GM19395 (cell line): ENCODE results near the gene SERPING1.

Experiments
- ATAC-seq: cut with Tn5 transposase; IDR thresholded peaks from one replicate; pipeline ENCODE4 v1.9.1; 2021; ENCODE audit warnings: mild to moderate bottlenecking, moderate library complexity; ENCODE audit not compliant: unreplicated experiment

The SERPING1 gene

GRCh38 chr11:57597461-57597915 lies at the start of gene SERPING1:
Gene SERPING1, plus strand, starts transcription at chr11:57597685. Its CDS starts 586 bp downstream, at chr11:57598271.
- ATAC-seq: no peak

DNA sequence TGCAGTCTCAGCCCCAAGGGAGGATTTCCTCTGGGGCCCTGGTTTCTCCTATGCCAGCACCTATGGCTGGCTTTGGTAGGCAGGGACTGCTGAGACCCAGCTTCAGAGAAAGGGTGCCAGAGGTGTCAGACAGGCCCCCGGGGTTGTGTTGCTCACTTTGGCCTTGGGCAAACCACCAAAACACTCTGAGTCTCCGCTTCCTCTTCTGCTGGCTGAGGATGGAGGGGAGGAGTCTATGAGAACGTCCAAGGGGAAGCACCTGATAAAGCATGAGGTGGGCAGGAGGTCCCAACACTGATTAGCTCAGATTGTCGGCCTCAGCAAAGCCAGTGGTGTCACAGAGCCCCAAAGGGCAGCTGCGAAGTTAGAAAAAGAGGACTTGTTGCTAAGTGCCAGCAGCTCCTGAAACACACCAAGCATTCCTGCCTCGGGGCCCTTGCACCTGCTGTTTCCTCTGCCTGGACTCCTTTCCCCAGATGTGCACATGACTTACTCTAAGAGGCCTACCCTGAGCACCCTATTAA lies 49.6 kb upstream of the SERPING1 start:
- ATAC-seq: peak; percentile 93

GRCh38 chr11:57549983-57550382 lies 47.5 kb upstream of the SERPING1 start:
- no peak for ATAC-seq

DNA sequence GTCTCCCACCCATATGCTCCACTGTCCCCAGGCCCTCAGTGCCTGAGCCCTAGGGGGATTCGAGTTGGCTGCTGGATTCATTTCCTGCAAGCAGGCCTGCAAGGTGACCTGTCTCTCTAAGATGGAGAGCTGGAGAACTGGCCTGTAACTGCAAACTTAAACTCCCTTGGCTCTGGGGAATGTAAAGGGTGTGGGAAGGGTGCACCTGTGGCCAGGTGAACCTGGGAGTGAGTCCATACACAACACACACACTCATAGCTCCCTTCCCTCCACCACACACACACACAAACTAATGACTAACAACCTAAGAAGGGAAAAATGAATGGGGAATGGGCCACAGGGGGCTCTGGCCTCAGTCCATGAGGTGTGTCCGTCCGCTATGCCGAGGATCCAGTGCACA lies 45.5 kb upstream of the SERPING1 start:
- no peak for ATAC-seq

- no peak for ATAC-seq
These were observed 45.0 kb upstream of the SERPING1 start for GRCh38 chr11:57552479-57552878.

- ATAC-seq: no peak
These were observed 42.1 kb upstream of the SERPING1 start for GRCh38 chr11:57555393-57555792.

GRCh38 chr11:57556041-57556440 lies 41.4 kb upstream of the SERPING1 start:
- ATAC-seq: no peak

DNA sequence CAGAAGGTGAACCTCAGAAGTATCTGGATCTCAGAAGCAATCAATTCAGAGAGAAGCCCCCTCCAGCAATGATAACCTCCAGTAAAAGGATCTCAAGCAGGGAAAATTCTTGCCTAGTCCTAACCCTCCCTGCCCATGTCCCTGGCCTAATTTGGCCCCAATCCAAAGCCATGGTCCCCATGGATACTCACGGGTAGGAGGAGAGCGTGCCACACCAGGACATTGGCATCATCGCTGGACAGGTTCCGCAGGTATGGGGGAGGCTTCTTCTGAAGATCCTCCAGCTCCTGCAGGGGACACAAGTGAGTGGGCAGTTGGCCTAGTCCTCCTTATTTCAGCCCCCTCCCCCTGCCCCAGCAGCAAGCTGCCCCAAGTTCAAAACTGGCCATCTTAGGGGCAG lies 37.3 kb upstream of the SERPING1 start:
- no peak for ATAC-seq

- ATAC-seq: no peak
These were observed 34.9 kb upstream of the SERPING1 start for GRCh38 chr11:57562596-57562995.

- ATAC-seq: peak; percentile 76
These were observed 31.2 kb upstream of the SERPING1 start for GRCh38 chr11:57566005-57566904.

GRCh38 chr11:57566905-57567514 lies 30.5 kb upstream of the SERPING1 start:
- peak; percentile 1 for ATAC-seq

DNA sequence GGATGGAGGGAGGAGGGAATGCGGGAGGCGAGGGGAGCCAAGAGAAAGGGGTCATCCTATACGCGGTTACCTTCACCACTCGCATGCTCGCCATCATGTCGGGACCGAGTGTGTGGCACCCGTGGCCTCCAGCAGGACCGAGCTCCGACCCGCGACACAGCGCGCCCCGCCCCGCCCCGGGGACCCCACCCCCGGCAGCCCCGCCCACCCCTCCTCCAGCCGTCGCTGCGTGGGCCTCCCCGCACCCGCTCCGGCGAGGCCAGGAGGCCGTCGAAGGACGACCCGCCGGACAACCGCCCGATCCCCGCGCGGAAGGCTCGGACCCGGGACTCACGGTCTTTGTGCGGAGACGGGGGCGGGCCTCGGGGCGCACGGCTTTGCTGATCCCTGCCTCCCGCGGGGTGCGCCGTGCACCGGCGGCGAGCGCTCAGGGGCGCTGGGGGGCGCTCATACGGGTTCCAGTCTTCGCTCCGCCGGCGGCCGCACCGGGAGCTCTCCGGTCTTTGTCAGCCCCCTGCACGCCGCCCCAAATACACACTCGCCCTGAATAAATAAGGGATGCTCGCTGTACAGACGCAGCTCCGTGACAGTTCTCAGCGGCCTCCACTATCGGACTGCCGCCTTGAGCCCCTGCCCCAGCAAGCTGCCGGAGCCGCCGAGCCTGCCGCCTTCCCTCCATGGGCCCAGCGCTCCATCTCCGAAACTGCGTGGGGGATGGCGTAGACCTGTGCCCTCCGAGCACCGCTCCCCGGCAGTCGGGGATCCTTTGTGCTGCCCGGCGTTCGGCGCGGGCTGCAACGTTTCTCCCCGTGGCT lies 29.8 kb upstream of the SERPING1 start, which contains the start of gene UBE2L6:
Gene UBE2L6, minus strand, starts transcription at position 158 of the 815 bp plus-strand sequence. Its CDS starts 61 bp downstream, at position 97.
- ATAC-seq: peak; percentile 51

GRCh38 chr11:57568330-57568766 lies 29.1 kb upstream of the SERPING1 start:
- ATAC-seq: peak; percentile 82

DNA sequence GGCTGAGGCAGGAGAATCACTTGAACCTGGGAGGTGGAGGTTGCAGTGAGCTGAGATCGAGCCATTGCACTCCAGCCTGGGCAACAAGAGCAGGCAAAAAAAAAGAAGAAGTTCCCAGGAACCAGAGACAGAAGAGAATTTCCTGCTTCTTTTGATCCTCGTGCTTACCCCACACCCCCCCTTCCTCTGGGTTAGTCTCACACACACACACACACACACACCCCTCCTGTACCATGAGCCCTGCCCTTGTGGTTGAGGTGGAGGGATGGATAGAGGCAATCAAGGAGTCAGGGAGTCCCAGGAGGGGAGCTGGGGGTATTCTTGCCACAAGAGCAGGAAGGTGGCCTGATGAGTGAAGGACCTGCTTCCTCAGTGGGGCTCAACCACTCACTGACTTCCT lies 25.9 kb upstream of the SERPING1 start:
- ATAC-seq: no peak

- ATAC-seq: no peak
These were observed 23.4 kb upstream of the SERPING1 start for GRCh38 chr11:57574061-57574460.

DNA sequence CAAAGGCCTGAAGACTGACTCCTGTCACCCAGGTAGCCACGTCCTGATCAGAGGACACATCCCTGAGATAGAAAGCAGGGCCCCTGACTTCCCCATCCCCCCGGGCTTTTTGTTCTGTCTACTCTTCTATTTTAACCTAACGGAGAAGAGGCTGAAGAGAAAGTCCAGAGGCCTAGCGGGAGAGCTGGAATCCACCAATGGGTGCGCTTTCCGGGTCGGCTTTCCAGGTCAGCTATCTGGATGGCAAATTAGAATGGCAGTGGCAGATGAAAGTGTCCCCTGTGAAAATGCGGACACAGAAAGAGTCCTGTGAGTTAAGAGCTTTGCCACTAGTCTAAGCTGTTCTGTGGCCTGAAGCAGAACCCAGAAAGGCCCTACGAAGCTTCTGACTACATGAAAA lies 13.1 kb upstream of the SERPING1 start:
- ATAC-seq: no peak

- ATAC-seq: no peak
These were observed 12.2 kb upstream of the SERPING1 start for GRCh38 chr11:57585301-57585700.

GRCh38 chr11:57586711-57587245 lies 10.7 kb upstream of the SERPING1 start:
- ATAC-seq: no peak

DNA sequence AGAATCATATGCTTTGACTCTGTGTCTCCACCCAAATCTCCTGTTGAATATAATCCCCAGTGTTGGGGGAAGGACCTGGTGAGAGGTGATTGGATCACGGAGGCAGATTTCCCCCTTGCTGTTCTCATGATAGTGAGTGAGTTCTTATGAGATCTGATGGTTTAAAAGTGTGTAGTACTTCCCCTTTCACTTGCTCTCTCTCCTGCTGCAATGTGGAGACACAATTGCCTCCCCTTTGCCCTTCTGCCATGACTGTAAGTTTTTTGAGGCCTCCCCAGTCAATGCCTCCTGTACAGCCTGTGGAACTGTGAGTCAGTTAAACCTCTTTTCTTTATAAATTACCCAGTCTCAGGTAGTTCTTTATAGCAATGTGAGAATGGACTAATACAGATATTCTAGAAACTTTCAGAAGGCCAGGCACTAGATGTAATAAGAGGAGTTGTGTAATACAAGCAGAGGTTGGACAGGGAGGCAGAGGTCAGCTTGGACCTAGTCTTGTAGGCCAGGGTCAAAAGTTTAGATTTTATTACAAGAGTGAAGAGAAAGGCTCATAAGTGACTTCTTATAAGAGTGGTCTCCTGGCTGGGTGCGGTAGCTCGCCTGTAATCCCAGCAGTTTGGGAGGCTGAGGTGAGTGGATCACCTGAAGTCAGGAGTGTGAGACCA lies 9.3 kb upstream of the SERPING1 start:
- no peak for ATAC-seq

- ATAC-seq: no peak
These were observed 1.1 kb upstream of the SERPING1 start for GRCh38 chr11:57596266-57596885.
